ENCODE results near the gene STON2. TPM values are rescaled to one million over a fixed set of nuclear protein-coding genes. Genes with fewer than 3 reads are reported as not detected.

Gene STON2
- polyA plus RNA-seq, 1 experiment = not detected

DNA sequence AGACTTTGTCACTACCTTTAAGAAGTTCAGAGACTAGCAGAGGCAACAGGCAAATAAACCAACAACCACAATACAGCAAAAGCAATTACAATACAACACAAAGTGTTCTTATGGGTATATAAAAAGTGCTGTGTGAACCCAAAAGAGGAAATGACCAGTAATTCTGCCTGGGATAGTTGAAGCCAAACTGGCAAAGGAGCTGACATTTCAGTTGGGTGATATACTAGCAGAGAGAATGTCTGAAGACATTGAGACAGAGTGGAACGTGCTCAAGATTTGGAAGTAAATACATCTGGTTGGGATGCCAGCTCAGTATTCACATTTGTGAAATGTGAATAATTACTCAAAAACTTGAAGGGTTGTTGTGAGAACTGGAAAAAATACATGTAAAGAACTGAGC lies 98.8 kb downstream of the STON2 start:
- POLR2A ChIA-PET = no interaction called here
- H3K27me3 ChIP-seq (ENCODE audit: control insufficient read depth, insufficient read depth, low read length) = no peaks in the 10 kb centered on the region
- no peak overlapping the region for H3K27ac ChIP-seq (ENCODE audit: low read depth, low read length)
- no peak for DNase-seq (ENCODE audit: low read depth, low spot score)
- no peak overlapping the region for H3K4me3 ChIP-seq (ENCODE audit: low read depth, low read length)
- TF ChIP-seq, protein P1, sequence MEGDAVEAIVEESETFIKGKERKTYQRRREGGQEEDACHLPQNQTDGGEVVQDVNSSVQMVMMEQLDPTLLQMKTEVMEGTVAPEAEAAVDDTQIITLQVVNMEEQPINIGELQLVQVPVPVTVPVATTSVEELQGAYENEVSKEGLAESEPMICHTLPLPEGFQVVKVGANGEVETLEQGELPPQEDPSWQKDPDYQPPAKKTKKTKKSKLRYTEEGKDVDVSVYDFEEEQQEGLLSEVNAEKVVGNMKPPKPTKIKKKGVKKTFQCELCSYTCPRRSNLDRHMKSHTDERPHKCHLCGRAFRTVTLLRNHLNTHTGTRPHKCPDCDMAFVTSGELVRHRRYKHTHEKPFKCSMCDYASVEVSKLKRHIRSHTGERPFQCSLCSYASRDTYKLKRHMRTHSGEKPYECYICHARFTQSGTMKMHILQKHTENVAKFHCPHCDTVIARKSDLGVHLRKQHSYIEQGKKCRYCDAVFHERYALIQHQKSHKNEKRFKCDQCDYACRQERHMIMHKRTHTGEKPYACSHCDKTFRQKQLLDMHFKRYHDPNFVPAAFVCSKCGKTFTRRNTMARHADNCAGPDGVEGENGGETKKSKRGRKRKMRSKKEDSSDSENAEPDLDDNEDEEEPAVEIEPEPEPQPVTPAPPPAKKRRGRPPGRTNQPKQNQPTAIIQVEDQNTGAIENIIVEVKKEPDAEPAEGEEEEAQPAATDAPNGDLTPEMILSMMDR (IDR thresholded peaks at IDR 0.05; ENCODE audit: low read depth, low read length) = no peak
- H3K9me3 ChIP-seq (ENCODE audit: control insufficient read depth, insufficient read depth, low read length) = no peaks in the 10 kb centered on the region
- CTCF ChIA-PET = interaction anchor here (0.9 kb wide), 1 partner anchor 32 kb away, joined by 3 read pairs; no protein-coding TSS in a partner anchor

- CTCF ChIA-PET = no interaction called here
These were observed 101.2 kb downstream of the STON2 start for GRCh38 chr14:81298911-81299310.

GRCh38 chr14:81298122-81298521 lies 102.0 kb downstream of the STON2 start:
- no peaks in the 10 kb centered on the region for H3K27me3 ChIP-seq (ENCODE audit: control insufficient read depth, insufficient read depth, low read length)
- no peak for DNase-seq (ENCODE audit: low read depth, low spot score)
- POLR2A ChIA-PET = no interaction called here
- H3K9me3 ChIP-seq (ENCODE audit: control insufficient read depth, insufficient read depth, low read length) = no peaks in the 10 kb centered on the region
- H3K4me3 ChIP-seq (ENCODE audit: low read depth, low read length) = no peak overlapping the region
- TF ChIP-seq, protein P1 (IDR thresholded peaks at IDR 0.05; ENCODE audit: low read depth, low read length) = no peak
- CTCF ChIA-PET = interaction anchor here (0.7 kb wide), 1 partner anchor 29 kb away, joined by 3 read pairs; no protein-coding TSS in a partner anchor
- H3K27ac ChIP-seq (ENCODE audit: low read depth, low read length) = no peak overlapping the region

More at GRCh38 chr14:81298911-81299310, 101.2 kb downstream of the STON2 start:
- TF ChIP-seq, protein P1 (IDR thresholded peaks at IDR 0.05; ENCODE audit: low read depth, low read length) = no peak
- POLR2A ChIA-PET = no interaction called here
- no peak overlapping the region for H3K4me3 ChIP-seq (ENCODE audit: low read depth, low read length)
- H3K9me3 ChIP-seq (ENCODE audit: control insufficient read depth, insufficient read depth, low read length) = no peaks in the 10 kb centered on the region
- DNase-seq (ENCODE audit: low read depth, low spot score) = no peak
- H3K27ac ChIP-seq (ENCODE audit: low read depth, low read length) = no peak overlapping the region
- no peaks in the 10 kb centered on the region for H3K27me3 ChIP-seq (ENCODE audit: control insufficient read depth, insufficient read depth, low read length)

- H3K27me3 ChIP-seq (ENCODE audit: control insufficient read depth, insufficient read depth, low read length) = no peaks in the 10 kb centered on the region
- no peaks in the 10 kb centered on the region for H3K9me3 ChIP-seq (ENCODE audit: control insufficient read depth, insufficient read depth, low read length)
- DNase-seq (ENCODE audit: low read depth, low spot score) = no peak
- POLR2A ChIA-PET = no interaction called here
- TF ChIP-seq, protein P1 (IDR thresholded peaks at IDR 0.05; ENCODE audit: low read depth, low read length) = no peak
- no peak overlapping the region for H3K27ac ChIP-seq (ENCODE audit: low read depth, low read length)
- H3K4me3 ChIP-seq (ENCODE audit: low read depth, low read length) = no peak overlapping the region
- CTCF ChIA-PET = no interaction called here
These were observed 103.9 kb downstream of the STON2 start for GRCh38 chr14:81295958-81296923.

GRCh38 chr14:81289516-81289915 lies 110.6 kb downstream of the STON2 start:
- no peak overlapping the region for H3K4me3 ChIP-seq (ENCODE audit: low read depth, low read length)
- no peaks in the 10 kb centered on the region for H3K27me3 ChIP-seq (ENCODE audit: control insufficient read depth, insufficient read depth, low read length)
- ChIA-PET CTCF (interaction anchor here (0.9 kb wide), 1 partner anchor 163 kb away, joined by 5 read pairs; no protein-coding TSS in a partner anchor), POLR2A (no interaction called here)
- TF ChIP-seq, protein P1 (IDR thresholded peaks at IDR 0.05; ENCODE audit: low read depth, low read length) = no peak
- no peak for DNase-seq (ENCODE audit: low read depth, low spot score)
- H3K9me3 ChIP-seq (ENCODE audit: control insufficient read depth, insufficient read depth, low read length) = no peaks in the 10 kb centered on the region
- H3K27ac ChIP-seq (ENCODE audit: low read depth, low read length) = no peak overlapping the region

Measured in AG04450 (cell line).